ENCODE results near the gene ZNF333.

The ZNF333 gene

DNA sequence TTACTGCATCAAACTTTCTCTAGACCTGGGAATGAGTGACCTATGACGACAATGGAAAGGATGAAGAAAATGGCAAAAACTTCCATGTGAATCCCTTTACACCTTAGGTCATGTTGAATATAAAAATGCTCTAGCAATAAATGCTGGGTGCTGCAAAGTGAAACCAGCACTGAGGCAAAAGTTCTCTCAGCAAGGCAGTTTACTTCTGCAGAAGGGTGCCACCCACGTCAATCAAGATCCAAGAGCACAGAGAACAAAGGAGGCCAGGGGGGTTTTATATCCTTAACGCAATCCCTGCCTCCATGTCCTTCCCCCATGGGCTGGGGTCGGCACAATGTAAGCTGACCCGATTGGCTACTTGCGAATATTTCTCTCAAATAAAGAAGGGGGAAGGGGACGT, 38.7 kb downstream of the ZNF333 start:
- Histone ChIP-seq H3K36me3 (ENCODE audit: control insufficient read depth in 5 of 5, insufficient read depth in 5 of 5, low read length in 5 of 5) (peaks cover 0 to 7% (median 5%) of the 10 kb centered on the region in 5 donors), H3K9ac (ENCODE audit: low read length in 5 of 5) (no peak overlapping the region), H3K9me3 (ENCODE audit: control insufficient read depth in 5 of 5, low read length in 5 of 5) (peaks cover 24 to 64% (median 52%) of the 10 kb centered on the region in 5 donors), H3K4me1 (ENCODE audit: control insufficient read depth in 5 of 5, insufficient read depth in 5 of 5, low read length in 5 of 5) (no peaks in the 10 kb centered on the region), H3K4me3 (ENCODE audit: low read depth in 1 of 5, low read length in 5 of 5) (peak overlapping the region in 2 of 5 donors; percentile 30 to 37), H3K27me3 (ENCODE audit: control insufficient read depth in 5 of 5, insufficient read depth in 4 of 5, low read length in 5 of 5) (no peaks in the 10 kb centered on the region), H3K27ac (ENCODE audit: low read depth, low read length) (no peak overlapping the region)

DNA sequence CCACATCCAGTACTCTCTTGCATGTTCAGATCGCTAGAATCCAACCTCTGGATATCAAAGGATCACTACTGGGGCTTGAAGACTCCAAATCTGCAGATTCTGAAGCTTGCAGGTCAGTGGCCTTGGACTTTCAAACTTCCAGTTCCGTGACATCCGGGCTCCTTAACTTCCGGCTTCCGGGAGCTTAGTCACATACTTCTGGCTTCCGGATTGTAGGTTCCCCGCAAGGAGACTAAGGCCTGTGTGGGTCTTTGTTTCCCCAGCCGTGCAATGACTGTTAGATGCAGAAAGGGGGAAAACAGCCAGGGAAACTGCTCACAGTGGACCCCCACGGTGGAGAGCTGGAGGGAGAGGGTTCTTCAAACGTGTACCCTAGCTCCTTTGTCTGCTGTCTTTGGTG, 41.4 kb downstream of the ZNF333 start:
- Histone ChIP-seq H3K27me3 (ENCODE audit: control insufficient read depth in 5 of 5, insufficient read depth in 4 of 5, low read length in 5 of 5) (no peaks in the 10 kb centered on the region), H3K27ac (ENCODE audit: low read depth, low read length) (no peak overlapping the region), H3K9me3 (ENCODE audit: control insufficient read depth in 5 of 5, low read length in 5 of 5) (peaks cover 8 to 43% (median 34%) of the 10 kb centered on the region in 5 donors), H3K9ac (ENCODE audit: low read length in 5 of 5) (no peak overlapping the region), H3K4me1 (ENCODE audit: control insufficient read depth in 5 of 5, insufficient read depth in 5 of 5, low read length in 5 of 5) (no peaks in the 10 kb centered on the region), H3K36me3 (ENCODE audit: control insufficient read depth in 5 of 5, insufficient read depth in 5 of 5, low read length in 5 of 5) (no peaks in the 10 kb centered on the region), H3K4me3 (ENCODE audit: low read depth in 1 of 5, low read length in 5 of 5) (no peak overlapping the region)

DNA sequence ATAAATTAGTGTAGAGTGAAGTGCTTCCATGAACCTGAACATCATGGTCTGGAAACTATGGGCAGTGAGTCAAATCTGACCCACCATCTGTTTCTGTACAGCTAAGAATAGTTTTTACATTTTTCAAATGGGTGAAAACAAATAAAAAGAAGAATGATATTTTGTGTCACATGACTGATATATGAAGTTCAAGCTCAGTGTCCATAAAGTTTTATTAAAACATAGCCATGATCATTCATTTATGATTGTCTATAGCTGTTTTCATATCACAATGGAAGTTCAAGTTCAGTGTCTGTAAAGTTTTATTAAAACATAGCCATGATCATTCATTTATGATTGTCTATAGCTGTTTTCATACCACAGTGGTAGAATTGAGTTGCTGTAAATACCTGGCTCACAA, 42.7 kb downstream of the ZNF333 start:
- peaks cover 3 to 30% (median 25%) of the 10 kb centered on the region in 5 donors for H3K9me3 ChIP-seq (ENCODE audit: control insufficient read depth in 5 of 5, low read length in 5 of 5)

DNA sequence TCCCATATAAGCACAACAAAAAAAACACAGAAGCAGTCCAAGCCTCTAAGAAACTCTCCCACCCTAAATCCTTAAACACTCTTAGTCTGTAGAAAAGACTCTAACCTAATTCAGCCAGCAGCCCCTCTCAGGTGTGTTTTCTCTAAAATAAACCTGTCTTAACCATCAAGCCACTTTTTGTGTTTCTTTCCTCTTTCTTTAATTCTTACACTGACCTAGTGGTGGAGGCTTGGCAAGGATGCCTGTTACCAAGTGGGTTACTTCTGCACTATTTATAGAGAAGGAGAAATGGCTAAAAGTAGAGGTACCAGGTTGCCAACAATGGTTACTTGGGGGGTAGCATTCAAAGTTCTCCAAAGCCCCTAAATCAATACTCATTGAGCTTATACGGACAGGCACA, 43.7 kb downstream of the ZNF333 start:
- H3K4me1 ChIP-seq (ENCODE audit: control insufficient read depth in 5 of 5, insufficient read depth in 5 of 5, low read length in 5 of 5) = no peaks in the 10 kb centered on the region
- no peak overlapping the region for H3K27ac ChIP-seq (ENCODE audit: low read depth, low read length)
- no peaks in the 10 kb centered on the region for H3K27me3 ChIP-seq (ENCODE audit: control insufficient read depth in 5 of 5, insufficient read depth in 4 of 5, low read length in 5 of 5)
- H3K9ac ChIP-seq (ENCODE audit: low read length in 5 of 5) = no peak overlapping the region
- H3K36me3 ChIP-seq (ENCODE audit: control insufficient read depth in 5 of 5, insufficient read depth in 5 of 5, low read length in 5 of 5) = no peaks in the 10 kb centered on the region
- peaks cover 3 to 25% (median 16%) of the 10 kb centered on the region in 5 donors for H3K9me3 ChIP-seq (ENCODE audit: control insufficient read depth in 5 of 5, low read length in 5 of 5)
- H3K4me3 ChIP-seq (ENCODE audit: low read depth in 1 of 5, low read length in 5 of 5) = no peak overlapping the region

More for the DNA sequence above, 42.7 kb downstream of the ZNF333 start:
- Histone ChIP-seq H3K27ac (ENCODE audit: low read depth, low read length) (no peak overlapping the region), H3K4me3 (ENCODE audit: low read depth in 1 of 5, low read length in 5 of 5) (no peak overlapping the region), H3K9ac (ENCODE audit: low read length in 5 of 5) (no peak overlapping the region), H3K36me3 (ENCODE audit: control insufficient read depth in 5 of 5, insufficient read depth in 5 of 5, low read length in 5 of 5) (no peaks in the 10 kb centered on the region), H3K27me3 (ENCODE audit: control insufficient read depth in 5 of 5, insufficient read depth in 4 of 5, low read length in 5 of 5) (no peaks in the 10 kb centered on the region), H3K4me1 (ENCODE audit: control insufficient read depth in 5 of 5, insufficient read depth in 5 of 5, low read length in 5 of 5) (no peaks in the 10 kb centered on the region)

DNA sequence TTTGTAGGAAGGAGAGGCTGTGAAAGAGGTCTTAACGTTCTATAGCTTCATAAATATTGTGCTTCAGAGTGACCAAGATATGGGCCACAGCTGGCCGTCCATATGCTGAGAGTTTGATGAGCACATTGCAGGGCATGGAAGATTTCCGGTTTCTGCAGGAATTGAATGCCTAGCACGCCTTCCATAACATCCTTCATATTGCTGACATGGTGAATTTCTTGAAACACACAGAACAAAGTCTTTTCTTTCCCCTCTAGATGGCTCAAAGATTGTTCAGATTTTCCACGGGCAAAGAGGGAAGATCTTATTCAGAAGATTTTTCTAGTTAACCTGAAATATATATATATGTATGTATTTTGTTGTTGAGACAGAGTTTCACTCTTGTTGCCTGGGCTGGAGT, 46.1 kb downstream of the ZNF333 start:
- H3K27me3 ChIP-seq (ENCODE audit: control insufficient read depth in 5 of 5, insufficient read depth in 4 of 5, low read length in 5 of 5) = no peaks in the 10 kb centered on the region
- no peak overlapping the region for H3K4me3 ChIP-seq (ENCODE audit: low read depth in 1 of 5, low read length in 5 of 5)
- no peak overlapping the region for H3K9ac ChIP-seq (ENCODE audit: low read length in 5 of 5)
- peaks cover 0 to 11% (median 5%) of the 10 kb centered on the region in 5 donors for H3K9me3 ChIP-seq (ENCODE audit: control insufficient read depth in 5 of 5, low read length in 5 of 5)
- no peaks in the 10 kb centered on the region for H3K36me3 ChIP-seq (ENCODE audit: control insufficient read depth in 5 of 5, insufficient read depth in 5 of 5, low read length in 5 of 5)
- no peaks in the 10 kb centered on the region for H3K4me1 ChIP-seq (ENCODE audit: control insufficient read depth in 5 of 5, insufficient read depth in 5 of 5, low read length in 5 of 5)
- H3K27ac ChIP-seq (ENCODE audit: low read depth, low read length) = no peak overlapping the region

DNA sequence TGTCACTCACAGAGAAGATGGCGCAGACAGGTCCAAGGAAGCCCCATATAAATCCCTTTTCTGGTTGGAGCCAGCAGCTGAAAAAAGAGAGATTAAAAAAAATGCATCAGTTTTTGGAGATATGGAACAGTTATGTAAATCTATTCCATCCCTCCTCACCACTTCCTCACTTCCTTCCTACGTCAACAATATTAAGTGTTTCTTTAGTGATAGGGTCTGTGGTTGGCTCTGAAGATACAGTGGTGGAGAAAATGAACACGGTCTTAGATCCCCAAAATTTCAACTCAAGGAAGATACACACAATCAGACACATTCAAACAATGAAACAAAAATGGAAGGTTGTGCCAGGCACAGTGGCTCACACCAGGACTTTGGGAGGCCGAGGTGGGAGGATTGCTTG, 57.0 kb downstream of the ZNF333 start:
- Histone ChIP-seq H3K27ac (ENCODE audit: low read depth, low read length) (no peak overlapping the region), H3K4me3 (ENCODE audit: low read depth in 1 of 5, low read length in 5 of 5) (no peak overlapping the region), H3K27me3 (ENCODE audit: control insufficient read depth in 5 of 5, insufficient read depth in 4 of 5, low read length in 5 of 5) (no peaks in the 10 kb centered on the region), H3K9ac (ENCODE audit: low read length in 5 of 5) (no peak overlapping the region), H3K36me3 (ENCODE audit: control insufficient read depth in 5 of 5, insufficient read depth in 5 of 5, low read length in 5 of 5) (peaks cover 0 to 7% (median 0%) of the 10 kb centered on the region in 5 donors), H3K9me3 (ENCODE audit: control insufficient read depth in 5 of 5, low read length in 5 of 5) (peaks cover 0 to 3% (median 0%) of the 10 kb centered on the region in 5 donors), H3K4me1 (ENCODE audit: control insufficient read depth in 5 of 5, insufficient read depth in 5 of 5, low read length in 5 of 5) (no peaks in the 10 kb centered on the region)

DNA sequence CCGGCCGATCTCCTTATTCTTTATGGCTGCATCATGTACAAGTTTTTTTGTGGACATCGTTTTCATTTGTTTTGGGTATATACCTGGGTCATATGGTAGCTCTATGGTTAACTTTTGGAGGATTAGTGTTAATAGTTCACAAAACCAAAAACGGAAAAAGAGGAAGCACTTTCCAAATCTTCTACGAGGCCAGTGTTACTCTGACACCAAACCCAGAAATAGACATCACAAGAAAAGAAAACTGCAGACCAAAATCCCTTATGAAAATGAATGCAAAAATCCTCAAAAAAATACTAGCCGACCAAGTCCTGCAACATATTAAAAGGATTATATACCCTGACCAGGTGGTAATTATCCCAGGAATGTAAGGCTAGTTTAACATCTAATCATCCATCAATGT, 58.8 kb downstream of the ZNF333 start:
- H3K4me1 ChIP-seq (ENCODE audit: control insufficient read depth in 5 of 5, insufficient read depth in 5 of 5, low read length in 5 of 5) = no peaks in the 10 kb centered on the region
- H3K9ac ChIP-seq (ENCODE audit: low read length in 5 of 5) = no peak overlapping the region
- no peaks in the 10 kb centered on the region for H3K9me3 ChIP-seq (ENCODE audit: control insufficient read depth in 5 of 5, low read length in 5 of 5)
- no peak overlapping the region for H3K4me3 ChIP-seq (ENCODE audit: low read depth in 1 of 5, low read length in 5 of 5)
- no peaks in the 10 kb centered on the region for H3K36me3 ChIP-seq (ENCODE audit: control insufficient read depth in 5 of 5, insufficient read depth in 5 of 5, low read length in 5 of 5)
- no peak overlapping the region for H3K27ac ChIP-seq (ENCODE audit: low read depth, low read length)
- H3K27me3 ChIP-seq (ENCODE audit: control insufficient read depth in 5 of 5, insufficient read depth in 4 of 5, low read length in 5 of 5) = no peaks in the 10 kb centered on the region

DNA sequence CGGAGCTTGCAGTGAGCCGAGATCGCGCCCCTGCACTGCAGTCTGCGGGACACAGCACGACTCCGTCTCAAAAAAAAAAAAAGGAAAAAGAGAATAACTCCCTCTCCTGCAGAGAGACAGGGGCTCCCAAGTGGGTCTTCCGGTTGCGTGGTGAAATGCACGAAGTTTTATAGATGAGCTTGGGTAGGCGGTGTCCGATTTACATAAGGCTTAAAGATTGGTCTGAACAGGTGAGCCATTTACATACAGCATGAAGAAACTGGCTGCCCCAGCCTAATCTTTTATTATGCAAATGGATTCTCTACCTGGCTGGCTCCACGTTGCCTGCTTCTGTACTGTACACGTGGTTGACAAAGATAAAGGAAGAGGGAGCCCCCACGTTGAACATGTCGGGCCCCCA, 69.0 kb downstream of the ZNF333 start:
- no peaks in the 10 kb centered on the region for H3K36me3 ChIP-seq (ENCODE audit: control insufficient read depth in 5 of 5, insufficient read depth in 5 of 5, low read length in 5 of 5)
- no peak overlapping the region for H3K4me3 ChIP-seq (ENCODE audit: low read depth in 1 of 5, low read length in 5 of 5)
- H3K9ac ChIP-seq (ENCODE audit: low read length in 5 of 5) = no peak overlapping the region
- H3K27ac ChIP-seq (ENCODE audit: low read depth, low read length) = no peak overlapping the region
- H3K27me3 ChIP-seq (ENCODE audit: control insufficient read depth in 5 of 5, insufficient read depth in 4 of 5, low read length in 5 of 5) = peaks cover 0 to under 1% (median 0%) of the 10 kb centered on the region in 5 donors
- no peaks in the 10 kb centered on the region for H3K4me1 ChIP-seq (ENCODE audit: control insufficient read depth in 5 of 5, insufficient read depth in 5 of 5, low read length in 5 of 5)
- peaks cover 0 to 5% (median 0%) of the 10 kb centered on the region in 5 donors for H3K9me3 ChIP-seq (ENCODE audit: control insufficient read depth in 5 of 5, low read length in 5 of 5)

DNA sequence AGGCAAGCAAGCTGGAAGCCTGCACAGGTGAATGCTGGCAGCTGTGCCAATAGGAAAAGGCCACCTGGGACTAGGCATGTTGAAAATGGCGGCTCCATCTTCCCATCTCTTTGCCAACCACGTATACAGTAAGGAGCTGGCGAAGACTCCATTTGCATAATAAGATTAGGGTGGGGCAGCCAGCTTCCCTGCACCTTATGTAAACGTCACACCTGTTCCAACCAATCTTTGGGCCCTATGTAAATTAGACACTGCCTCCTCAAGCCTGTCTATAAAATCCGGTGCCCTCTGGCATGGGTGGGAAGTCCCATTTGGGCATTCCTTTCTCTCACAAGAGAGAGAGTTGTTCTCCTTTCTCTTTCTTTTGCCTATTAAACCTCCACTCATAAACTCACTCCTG, 71.8 kb downstream of the ZNF333 start:
- no peaks in the 10 kb centered on the region for H3K36me3 ChIP-seq (ENCODE audit: control insufficient read depth in 5 of 5, insufficient read depth in 5 of 5, low read length in 5 of 5)
- no peak overlapping the region for H3K9ac ChIP-seq (ENCODE audit: low read length in 5 of 5)
- H3K27ac ChIP-seq (ENCODE audit: low read depth, low read length) = no peak overlapping the region

DNA sequence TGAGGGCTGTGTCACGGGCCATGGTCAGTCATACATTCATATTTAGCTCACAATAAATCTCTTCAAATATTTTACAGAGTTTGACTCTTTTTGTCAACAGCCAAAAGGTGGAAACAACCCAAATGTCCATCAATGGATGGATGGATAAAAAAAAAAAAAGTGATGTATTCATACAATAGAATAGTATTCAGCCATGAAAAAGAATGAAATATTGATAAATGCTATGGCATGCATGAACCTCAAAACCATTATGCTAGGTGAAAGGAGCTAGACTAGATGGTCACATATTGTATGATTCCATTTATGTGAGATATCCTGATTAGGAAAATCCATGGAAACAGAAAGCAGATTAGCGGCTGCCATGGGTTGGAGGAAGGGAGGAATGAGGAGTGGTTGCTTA, 72.3 kb downstream of the ZNF333 start:
- no peaks in the 10 kb centered on the region for H3K36me3 ChIP-seq (ENCODE audit: control insufficient read depth in 5 of 5, insufficient read depth in 5 of 5, low read length in 5 of 5)
- H3K27me3 ChIP-seq (ENCODE audit: control insufficient read depth in 5 of 5, insufficient read depth in 4 of 5, low read length in 5 of 5) = peaks cover 0 to 7% (median 0%) of the 10 kb centered on the region in 5 donors
- no peak overlapping the region for H3K4me3 ChIP-seq (ENCODE audit: low read depth in 1 of 5, low read length in 5 of 5)
- H3K9me3 ChIP-seq (ENCODE audit: control insufficient read depth in 5 of 5, low read length in 5 of 5) = peaks cover 0 to 6% (median 0%) of the 10 kb centered on the region in 5 donors
- H3K9ac ChIP-seq (ENCODE audit: low read length in 5 of 5) = no peak overlapping the region
- H3K27ac ChIP-seq (ENCODE audit: low read depth, low read length) = no peak overlapping the region
- H3K4me1 ChIP-seq (ENCODE audit: control insufficient read depth in 5 of 5, insufficient read depth in 5 of 5, low read length in 5 of 5) = no peaks in the 10 kb centered on the region

More for the DNA sequence above, 71.8 kb downstream of the ZNF333 start:
- H3K4me1 ChIP-seq (ENCODE audit: control insufficient read depth in 5 of 5, insufficient read depth in 5 of 5, low read length in 5 of 5) = no peaks in the 10 kb centered on the region
- H3K27me3 ChIP-seq (ENCODE audit: control insufficient read depth in 5 of 5, insufficient read depth in 4 of 5, low read length in 5 of 5) = peaks cover 0 to 7% (median 0%) of the 10 kb centered on the region in 5 donors
- H3K9me3 ChIP-seq (ENCODE audit: control insufficient read depth in 5 of 5, low read length in 5 of 5) = peaks cover 0 to 6% (median 0%) of the 10 kb centered on the region in 5 donors
- no peak overlapping the region for H3K4me3 ChIP-seq (ENCODE audit: low read depth in 1 of 5, low read length in 5 of 5)
